ENCODE results near the gene TMEM171. TPM values are rescaled to one million over a fixed set of nuclear protein-coding genes. Genes with fewer than 3 reads are reported as not detected.

Gene TMEM171
- total and polyA plus RNA-seq, 4 donors = 1.0 to 2.1 (median 1.4) TPM; not detected in 1

DNA sequence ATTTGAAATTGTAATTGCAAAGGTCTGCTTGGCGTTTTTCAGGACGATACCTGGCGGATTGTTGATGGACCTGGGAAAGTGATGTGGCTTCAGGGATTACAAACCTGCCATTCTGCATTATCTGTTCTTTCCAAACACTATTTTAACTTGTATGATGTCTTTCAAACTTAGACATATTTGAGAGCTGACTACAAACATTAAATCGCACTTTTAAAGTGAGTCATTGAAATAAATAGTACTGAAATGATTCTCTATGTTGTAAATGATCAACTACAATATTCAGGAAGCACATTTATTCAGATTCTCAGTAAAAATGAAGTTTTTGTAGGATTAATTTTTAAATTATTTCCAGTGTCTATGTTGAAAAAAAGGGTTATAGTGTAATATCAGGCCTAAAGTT, 32.3 kb upstream of the TMEM171 start (continued):
- TF ChIP-seq FOXA2 (IDR thresholded peaks at IDR 0.05) = no peak

DNA sequence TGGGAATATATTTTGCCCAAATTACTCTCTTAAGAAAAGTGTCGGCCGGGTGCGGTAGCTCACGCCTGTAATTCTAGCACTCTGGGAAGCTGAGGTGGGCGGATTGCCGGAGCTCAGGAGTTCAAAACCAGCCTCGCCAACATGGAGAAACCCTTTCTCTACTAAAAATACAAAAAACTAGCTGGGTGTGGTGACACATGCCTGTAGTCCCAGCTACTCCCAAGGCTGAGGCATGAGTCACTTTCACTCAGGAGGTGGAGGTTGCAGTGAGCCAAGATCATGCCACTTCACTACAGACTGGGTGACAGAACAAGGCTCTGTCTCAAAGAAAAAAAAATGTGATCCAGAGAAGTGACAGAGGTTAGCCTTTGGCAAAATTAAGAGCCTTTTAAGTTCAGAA, 26.4 kb upstream of the TMEM171 start:
- no peak for DNase-seq (ENCODE audit: low spot score)
- Histone ChIP-seq H3K27me3 (ENCODE audit: control insufficient read depth in 4 of 4, insufficient read depth in 4 of 4, low read length in 3 of 4) (no peaks in the 10 kb centered on the region), H3K4me3 (ENCODE audit: low read depth in 1 of 3, low read length in 3 of 3) (no peak overlapping the region), H3K9ac (ENCODE audit: low read depth in 1 of 2, low read length in 2 of 2) (no peak overlapping the region), H3K27ac (ENCODE audit: low read depth in 1 of 2, low read length in 2 of 2) (no peak overlapping the region), H3K36me3 (ENCODE audit: control insufficient read depth in 4 of 4, insufficient read depth in 3 of 4, low read depth in 1 of 4, low read length in 3 of 4) (peaks cover 0 to 5% (median 0%) of the 10 kb centered on the region in 4 donors), H3K9me3 (ENCODE audit: control insufficient read depth in 4 of 4, low read length in 3 of 4) (peaks cover 0 to 11% (median 5%) of the 10 kb centered on the region in 4 donors), H3K4me1 (ENCODE audit: control insufficient read depth in 4 of 4, insufficient read depth in 4 of 4, low read length in 3 of 4) (no peaks in the 10 kb centered on the region)
- no peak for TF ChIP-seq FOXA1 (IDR thresholded peaks at IDR 0.05)
- TF ChIP-seq NR2F2 (IDR thresholded peaks at IDR 0.05) = no peak
- TF ChIP-seq FOXA2 (IDR thresholded peaks at IDR 0.05) = no peak
- TF ChIP-seq SP1 (IDR thresholded peaks at IDR 0.05) = no peak
- TF ChIP-seq RAD21 (IDR thresholded peaks at IDR 0.05) = no peak
- no peak for TF ChIP-seq RXRA (IDR thresholded peaks at IDR 0.05)
- TF ChIP-seq YY1 (IDR thresholded peaks at IDR 0.05) = no peak
- TF ChIP-seq JUND (IDR thresholded peaks at IDR 0.05) = no peak
- WGBS = 98% methylated on average over 7 of the region's 7 CpGs

DNA sequence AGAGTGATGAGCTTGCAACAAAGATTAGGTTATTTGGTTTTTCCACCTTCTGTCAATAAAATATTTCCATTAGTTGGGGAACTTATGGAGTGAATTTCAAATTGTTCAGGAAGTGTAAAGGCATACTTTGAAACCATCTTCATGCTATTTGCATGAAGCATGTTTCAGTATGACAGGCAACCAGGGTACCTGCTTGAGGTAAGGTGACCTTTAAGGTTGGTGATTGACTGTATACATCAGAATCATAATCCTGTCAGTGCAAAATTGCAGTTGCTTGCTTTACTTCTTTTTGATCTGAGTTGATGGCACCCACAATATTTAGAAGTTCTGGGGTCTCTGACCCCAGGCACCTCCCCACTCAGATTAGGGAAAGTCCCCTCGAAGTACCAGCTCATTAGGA, 26.0 kb upstream of the TMEM171 start:
- no peak for DNase-seq (ENCODE audit: low spot score)
- Histone ChIP-seq H3K36me3 (ENCODE audit: control insufficient read depth in 4 of 4, insufficient read depth in 3 of 4, low read depth in 1 of 4, low read length in 3 of 4) (peaks cover 0 to 5% (median 0%) of the 10 kb centered on the region in 4 donors), H3K9me3 (ENCODE audit: control insufficient read depth in 4 of 4, low read length in 3 of 4) (peaks cover 0 to 11% (median 5%) of the 10 kb centered on the region in 4 donors), H3K4me1 (ENCODE audit: control insufficient read depth in 4 of 4, insufficient read depth in 4 of 4, low read length in 3 of 4) (no peaks in the 10 kb centered on the region), H3K4me3 (ENCODE audit: low read depth in 1 of 3, low read length in 3 of 3) (no peak overlapping the region), H3K27ac (ENCODE audit: low read depth in 1 of 2, low read length in 2 of 2) (no peak overlapping the region), H3K27me3 (ENCODE audit: control insufficient read depth in 4 of 4, insufficient read depth in 4 of 4, low read length in 3 of 4) (no peaks in the 10 kb centered on the region), H3K9ac (ENCODE audit: low read depth in 1 of 2, low read length in 2 of 2) (no peak overlapping the region)
- TF ChIP-seq, protein P1, sequence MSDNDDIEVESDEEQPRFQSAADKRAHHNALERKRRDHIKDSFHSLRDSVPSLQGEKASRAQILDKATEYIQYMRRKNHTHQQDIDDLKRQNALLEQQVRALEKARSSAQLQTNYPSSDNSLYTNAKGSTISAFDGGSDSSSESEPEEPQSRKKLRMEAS (IDR thresholded peaks at IDR 0.05) = no peak
- TF ChIP-seq, protein P2, sequence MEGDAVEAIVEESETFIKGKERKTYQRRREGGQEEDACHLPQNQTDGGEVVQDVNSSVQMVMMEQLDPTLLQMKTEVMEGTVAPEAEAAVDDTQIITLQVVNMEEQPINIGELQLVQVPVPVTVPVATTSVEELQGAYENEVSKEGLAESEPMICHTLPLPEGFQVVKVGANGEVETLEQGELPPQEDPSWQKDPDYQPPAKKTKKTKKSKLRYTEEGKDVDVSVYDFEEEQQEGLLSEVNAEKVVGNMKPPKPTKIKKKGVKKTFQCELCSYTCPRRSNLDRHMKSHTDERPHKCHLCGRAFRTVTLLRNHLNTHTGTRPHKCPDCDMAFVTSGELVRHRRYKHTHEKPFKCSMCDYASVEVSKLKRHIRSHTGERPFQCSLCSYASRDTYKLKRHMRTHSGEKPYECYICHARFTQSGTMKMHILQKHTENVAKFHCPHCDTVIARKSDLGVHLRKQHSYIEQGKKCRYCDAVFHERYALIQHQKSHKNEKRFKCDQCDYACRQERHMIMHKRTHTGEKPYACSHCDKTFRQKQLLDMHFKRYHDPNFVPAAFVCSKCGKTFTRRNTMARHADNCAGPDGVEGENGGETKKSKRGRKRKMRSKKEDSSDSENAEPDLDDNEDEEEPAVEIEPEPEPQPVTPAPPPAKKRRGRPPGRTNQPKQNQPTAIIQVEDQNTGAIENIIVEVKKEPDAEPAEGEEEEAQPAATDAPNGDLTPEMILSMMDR (IDR thresholded peaks at IDR 0.05; ENCODE audit: low read depth, low read length, missing input control) = no peak
- 91% methylated on average over 1 of the region's 1 CpG for WGBS

DNA sequence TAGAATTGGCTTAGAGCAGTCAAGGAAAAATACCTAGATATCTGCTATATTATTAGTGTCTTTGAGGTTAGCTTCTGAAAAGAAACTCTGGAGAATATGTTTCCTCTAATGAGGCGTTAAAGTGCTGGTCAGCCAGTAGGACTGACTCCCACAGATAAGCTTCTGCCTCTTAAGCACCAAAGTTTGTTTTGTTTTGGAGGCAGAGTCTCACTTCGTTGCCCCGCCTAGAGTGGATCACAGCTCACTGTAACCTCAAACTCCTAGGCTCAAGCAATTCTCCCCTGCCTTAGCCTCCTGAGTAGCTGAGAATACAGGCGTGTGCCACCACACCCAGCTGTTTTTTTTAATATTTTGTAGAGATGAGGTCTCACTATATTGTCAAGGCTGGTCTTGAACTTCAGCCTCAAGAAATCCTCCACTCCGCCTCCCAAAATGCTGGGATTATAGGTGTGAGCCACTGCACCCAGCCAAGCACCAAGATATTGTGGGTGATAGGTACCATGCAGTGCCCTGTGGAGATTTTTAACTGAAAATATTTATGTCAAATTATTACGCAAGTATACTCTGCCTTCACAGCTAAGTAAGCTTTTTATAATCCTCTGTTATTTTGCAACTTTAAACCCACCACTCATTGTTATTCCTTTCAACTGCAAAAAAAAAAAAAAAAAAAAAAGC, 24.7 kb upstream of the TMEM171 start:
- H3K4me3 ChIP-seq (ENCODE audit: low read depth in 1 of 3, low read length in 3 of 3) = no peak overlapping the region
- no peak overlapping the region for H3K9ac ChIP-seq (ENCODE audit: low read depth in 1 of 2, low read length in 2 of 2)
- no peak for DNase-seq (ENCODE audit: low spot score)
- peaks cover 0 to 4% (median 0%) of the 10 kb centered on the region in 4 donors for H3K36me3 ChIP-seq (ENCODE audit: control insufficient read depth in 4 of 4, insufficient read depth in 3 of 4, low read depth in 1 of 4, low read length in 3 of 4)
- peaks cover 0 to 11% (median 5%) of the 10 kb centered on the region in 4 donors for H3K9me3 ChIP-seq (ENCODE audit: control insufficient read depth in 4 of 4, low read length in 3 of 4)
- no peak overlapping the region for H3K27ac ChIP-seq (ENCODE audit: low read depth in 1 of 2, low read length in 2 of 2)
- 93% methylated on average over 6 of the region's 6 CpGs for WGBS
- TF ChIP-seq EGR1 (IDR thresholded peaks at IDR 0.05; ENCODE audit: low read depth in 2 of 2) = no peak
- no peak for TF ChIP-seq NR2F2 (IDR thresholded peaks at IDR 0.05)
- no peak for TF ChIP-seq TAF1 (conservative IDR thresholded peaks at IDR 0.05)
- TF ChIP-seq, protein P2 (IDR thresholded peaks at IDR 0.05; ENCODE audit: low read depth, low read length, missing input control) = no peak
- TF ChIP-seq, protein P1 (IDR thresholded peaks at IDR 0.05) = no peak
- no peak for TF ChIP-seq RXRA (IDR thresholded peaks at IDR 0.05)
- TF ChIP-seq HNF4G (IDR thresholded peaks at IDR 0.05) = no peak
- TF ChIP-seq SP1 (IDR thresholded peaks at IDR 0.05) = no peak
- TF ChIP-seq GABPA (IDR thresholded peaks at IDR 0.05 in 1 of 2, conservative IDR thresholded peaks at IDR 0.05 in 1 of 2) = no peak
- no peaks in the 10 kb centered on the region for H3K4me1 ChIP-seq (ENCODE audit: control insufficient read depth in 4 of 4, insufficient read depth in 4 of 4, low read length in 3 of 4)
- H3K27me3 ChIP-seq (ENCODE audit: control insufficient read depth in 4 of 4, insufficient read depth in 4 of 4, low read length in 3 of 4) = no peaks in the 10 kb centered on the region

All from liver (tissue), 9 donors.